GM12891 (cell line): ENCODE results near the gene DERL3.

Source experiments
- DNase-seq: peaks from one replicate; pipeline ENCODE4 v3.0.0; 2011; ENCODE audit warnings: low spot score; ENCODE audit not compliant: insufficient read length
- FAIRE-seq: peaks from 2 replicates; lab custom pipeline; 2011; peaks lifted over from hg19 to GRCh38; lab: Jason Lieb, UNC
- PAX5 ChIP-seq: IDR thresholded peaks from 2 replicates; pipeline ENCODE4 v1.6.1; 2011; ENCODE audit warnings: low read length, moderate library complexity, mild to moderate bottlenecking; ENCODE audit not compliant: insufficient read depth, severe bottlenecking
- POLR2A ChIP-seq: IDR thresholded peaks from 2 replicates; pipeline ENCODE4 v1.6.1; 2011; ENCODE audit warnings: low read depth, low read length, control low read depth
- POLR2AphosphoS5 ChIP-seq: IDR thresholded peaks from 2 replicates; pipeline ENCODE4 v1.6.1; 2011; ENCODE audit warnings: low read depth, low read length, control low read depth
- POU2F2 ChIP-seq: IDR thresholded peaks from 2 replicates; pipeline ENCODE4 v1.6.1; 2011; ENCODE audit warnings: low read depth, mild to moderate bottlenecking, control low read depth, low read length, moderate library complexity
- SPI1 ChIP-seq: IDR thresholded peaks from 2 replicates; pipeline ENCODE4 v1.6.1; 2011; ENCODE audit warnings: low read depth, low read length, control low read depth
- TAF1 ChIP-seq: IDR thresholded peaks from 2 replicates; pipeline ENCODE4 v1.6.1; 2011; ENCODE audit warnings: low read depth, low read length, control low read depth

Gene DERL3

DNA sequence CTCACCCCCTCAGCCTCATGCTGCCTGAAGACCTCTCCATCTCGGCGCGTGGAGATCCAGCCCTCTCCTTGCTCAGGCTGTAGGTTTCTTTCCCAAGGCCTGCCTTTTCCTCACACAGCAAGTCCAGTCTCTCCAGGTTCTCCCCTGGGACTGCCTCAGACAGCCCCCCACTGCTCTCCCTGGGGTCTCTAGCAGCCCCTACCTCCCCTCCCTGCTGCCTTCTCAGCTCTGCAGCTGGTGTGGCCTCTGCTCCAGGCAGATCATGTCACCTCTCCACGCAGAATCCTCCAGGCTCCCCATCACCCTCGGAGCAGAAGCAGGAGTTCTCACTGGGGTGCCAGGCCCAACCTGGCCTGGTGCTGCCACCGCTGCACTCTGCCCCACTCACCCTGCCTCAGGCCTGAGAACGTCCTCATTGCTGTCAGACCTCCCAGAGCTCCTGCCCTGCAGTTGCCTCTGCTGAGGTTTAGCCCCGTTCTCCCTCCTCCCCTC is 36.9 kb downstream of the DERL3 start:
- DNase-seq, result no peak
- no peak for FAIRE-seq
- TF ChIP-seq PAX5 (no peak), POU2F2 (no peak), POLR2A (no peak)

GRCh38 chr22:23801238-23801821 is 37.5 kb downstream of the DERL3 start:
- DNase-seq (no peak), FAIRE-seq (no peak)
- TF ChIP-seq POLR2AphosphoS5, result no peak
- 0 out of 2 replicates have a peak, but pooled peaks have one; percentile 17 for TF ChIP-seq POLR2A

DNA sequence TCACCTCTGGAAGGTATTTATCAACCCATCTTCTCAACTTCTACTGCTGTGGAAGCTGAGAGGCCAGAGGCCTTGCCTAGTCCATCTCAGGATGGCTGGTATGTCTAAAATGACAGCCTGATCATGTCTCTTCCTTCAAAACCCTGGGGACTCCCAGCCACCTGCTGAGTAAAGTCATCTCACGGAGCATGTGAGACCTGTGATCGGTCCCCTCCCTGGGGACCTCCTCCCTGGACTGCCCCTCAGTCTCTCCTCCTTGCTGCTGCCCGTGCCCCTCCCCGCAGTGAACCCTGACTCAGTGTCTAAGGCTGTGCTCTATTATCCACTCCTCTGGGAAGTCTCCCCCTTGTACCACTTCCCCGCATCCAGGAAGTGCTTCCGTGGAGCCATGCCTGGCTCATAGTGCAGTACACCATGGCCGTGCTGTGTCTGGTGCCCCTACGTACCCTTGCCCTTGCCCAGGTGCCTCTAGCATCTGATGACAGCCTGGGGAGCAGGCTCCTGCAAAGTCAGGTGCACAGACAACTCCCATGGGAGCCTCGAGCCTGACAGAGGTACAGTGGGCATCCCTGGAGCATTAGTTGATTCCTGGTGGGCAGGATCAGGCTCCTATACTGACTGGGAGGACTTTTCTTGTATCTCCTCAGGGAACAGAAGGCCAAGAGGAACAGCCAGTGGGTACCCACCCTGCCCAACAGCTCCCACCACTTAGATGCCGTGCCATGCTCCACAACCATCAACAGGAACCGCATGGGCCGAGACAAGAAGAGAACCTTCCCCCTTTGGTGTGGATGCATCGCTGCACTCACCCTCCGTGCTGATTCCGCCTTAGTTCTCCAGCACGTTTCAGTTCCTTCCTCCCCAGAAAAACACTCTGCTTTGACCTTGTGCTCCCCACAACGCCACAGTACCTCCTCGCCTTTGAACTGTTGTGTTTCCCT is 38.2 kb downstream of the DERL3 start:
- FAIRE-seq (peak; percentile 99), DNase-seq (no peak)
- peak; percentile 54 for TF ChIP-seq PAX5
- no peak for TF ChIP-seq POU2F2
- no peak; the same call in 1 of the 2 replicates for TF ChIP-seq POLR2AphosphoS5
- TF ChIP-seq SPI1, result peak; percentile 97

- no peak for FAIRE-seq
- no peak for TF ChIP-seq POLR2A
- no peak for TF ChIP-seq PAX5
- no peak for TF ChIP-seq SPI1
- TF ChIP-seq POLR2AphosphoS5, result no peak
- TF ChIP-seq POU2F2, result no peak
- no peak for TF ChIP-seq TAF1
- DNase-seq, result no peak
Measured at GRCh38 chr22:23796461-23796860, 42.3 kb downstream of the DERL3 start.

GRCh38 chr22:23793326-23793725 is 45.5 kb downstream of the DERL3 start:
- DNase-seq (no peak), FAIRE-seq (no peak)
- TF ChIP-seq POLR2AphosphoS5 (no peak), SPI1 (no peak), POLR2A (no peak), POU2F2 (no peak), PAX5 (no peak), TAF1 (no peak)

GRCh38 chr22:23791738-23792645 is 46.8 kb downstream of the DERL3 start:
- FAIRE-seq (no peak), DNase-seq (no peak)
- no peak for TF ChIP-seq PAX5
- no peak for TF ChIP-seq POLR2AphosphoS5
- no peak for TF ChIP-seq TAF1
- no peak for TF ChIP-seq POU2F2
- TF ChIP-seq POLR2A, result no peak
- no peak for TF ChIP-seq SPI1

- DNase-seq, result no peak
- no peak for TF ChIP-seq POU2F2
- peak; percentile 51 for TF ChIP-seq SPI1
- TF ChIP-seq POLR2A, result no peak
- no peak for FAIRE-seq
Measured at GRCh38 chr22:23790819-23791737, 47.7 kb downstream of the DERL3 start.

DNA sequence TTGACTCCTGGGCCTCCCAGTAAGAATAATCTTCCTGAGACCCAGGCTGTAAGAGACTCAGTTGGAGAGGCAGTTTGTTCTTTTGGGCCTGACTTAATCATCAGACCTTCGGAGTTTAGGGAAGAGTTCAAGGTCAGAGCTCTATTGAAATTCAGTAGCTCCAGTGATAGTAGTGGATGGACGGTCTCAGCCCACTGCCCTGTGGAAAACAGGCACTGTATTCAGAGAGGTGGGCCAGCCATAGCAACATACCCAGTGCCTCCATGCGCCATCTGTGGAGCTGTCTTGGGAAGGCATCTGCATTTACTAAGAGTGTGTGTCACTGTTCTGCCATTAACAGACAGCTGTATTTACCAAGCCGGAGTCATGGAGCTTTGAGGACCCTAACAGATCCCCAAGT is 49.2 kb downstream of the DERL3 start:
- FAIRE-seq, result no peak
- no peak for DNase-seq
- no peak for TF ChIP-seq TAF1

DNA sequence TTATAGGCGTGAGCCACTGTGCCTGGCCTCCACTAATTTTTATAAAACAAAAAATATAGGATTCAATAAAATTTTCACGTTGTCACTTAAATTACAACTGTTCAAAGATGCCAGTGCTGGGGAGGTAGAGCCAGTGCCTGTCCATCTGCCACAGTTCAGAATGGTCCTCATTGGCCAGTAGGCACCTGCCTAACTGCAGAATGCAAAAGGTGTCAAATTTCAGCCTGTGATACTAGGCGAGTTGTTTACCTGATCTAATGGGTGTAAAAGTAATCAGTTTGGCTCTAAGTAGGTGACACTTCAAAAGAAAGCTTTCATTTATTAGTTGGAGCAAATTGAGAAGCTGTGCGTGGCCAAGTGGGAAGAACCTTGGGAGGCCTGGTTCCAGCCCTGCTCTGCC is 49.7 kb downstream of the DERL3 start:
- DNase-seq, result no peak
- FAIRE-seq, result no peak
- no peak for TF ChIP-seq POLR2A
- TF ChIP-seq POLR2AphosphoS5, result no peak
- TF ChIP-seq TAF1, result no peak
- no peak for TF ChIP-seq SPI1
- TF ChIP-seq POU2F2, result no peak
- no peak for TF ChIP-seq PAX5
